Measurements from ENCODE around the gene C2orf92.

Gene C2orf92

GRCh38 chr2:97730245-97730644, 60.7 kb downstream of the C2orf92 start:
- Histone ChIP-seq H3K36me3 (ENCODE audit: control insufficient read depth in 2 of 2, insufficient read depth in 1 of 2, low read length in 2 of 2) (no peaks in the 10 kb centered on the region), H3K27ac (ENCODE audit: extremely low read depth, low read depth, low read length) (no peak overlapping the region), H3K4me3 (ENCODE audit: low read depth, low read length) (no peak overlapping the region), H3K9me3 (ENCODE audit: control insufficient read depth, insufficient read depth, low read depth, low read length) (no peaks in the 10 kb centered on the region), H3K4me1 (ENCODE audit: control insufficient read depth, insufficient read depth, low read length) (no peaks in the 10 kb centered on the region)
- POLR2A ChIA-PET: interaction anchor here (0.6 kb wide), 1 partner anchor 158 kb away, joined by 4 read pairs; no protein-coding TSS in a partner anchor
- CTCF ChIA-PET: interaction anchor here (0.5 to 1.4 kb wide), 5 partner anchors 10 to 44 kb away, joined by 3 to 7 read pairs (median 4); no protein-coding TSS in a partner anchor
- TF ChIP-seq IKZF3 (tag by site-specific recombination; IDR thresholded peaks at IDR 0.05) (no peak), ZNF211 (tag by site-specific recombination; IDR thresholded peaks at IDR 0.05; ENCODE audit: low read depth) (no peak), PRDM1 (tag by site-specific recombination; IDR thresholded peaks at IDR 0.05) (no peak), ZBTB48 (tag by site-specific recombination; IDR thresholded peaks at IDR 0.05) (no peak), ZNF292 (tag by site-specific recombination; IDR thresholded peaks at IDR 0.05; ENCODE audit: borderline replicate concordance, low read depth) (no peak), ZNF777 (tag by site-specific recombination; IDR thresholded peaks at IDR 0.05; ENCODE audit: borderline replicate concordance) (no peak), ZNF114 (tag by site-specific recombination; IDR thresholded peaks at IDR 0.05) (no peak), ZBTB7A (tag by site-specific recombination; IDR thresholded peaks at IDR 0.05; ENCODE audit: low read depth) (no peak), ZNF175 (tag by site-specific recombination; IDR thresholded peaks at IDR 0.05) (no peak), ZNF350 (tag by site-specific recombination; IDR thresholded peaks at IDR 0.05) (no peak), MYNN (tag by site-specific recombination; IDR thresholded peaks at IDR 0.05; ENCODE audit: borderline replicate concordance) (no peak), ZNF335 (tag by site-specific recombination; conservative IDR thresholded peaks at IDR 0.05) (no peak), ZNF830 (tag by site-specific recombination; IDR thresholded peaks at IDR 0.05; ENCODE audit: low read depth) (no peak), ZNF621 (tag by site-specific recombination; IDR thresholded peaks at IDR 0.05) (no peak), ZNF214 (tag by site-specific recombination; IDR thresholded peaks at IDR 0.05; ENCODE audit: borderline replicate concordance) (no peak)

- H3K9me3 ChIP-seq (ENCODE audit: control insufficient read depth, insufficient read depth, low read depth, low read length): no peaks in the 10 kb centered on the region
- H3K36me3 ChIP-seq (ENCODE audit: control insufficient read depth in 2 of 2, insufficient read depth in 1 of 2, low read length in 2 of 2): no peaks in the 10 kb centered on the region
- ChIA-PET CTCF (interaction anchor here (0.8 to 1.4 kb wide), 2 partner anchors 9 to 35 kb away, joined by 7 read pairs; no protein-coding TSS in a partner anchor), POLR2A (no interaction called here)
- H3K4me1 ChIP-seq (ENCODE audit: control insufficient read depth, insufficient read depth, low read length): no peaks in the 10 kb centered on the region
- no peak overlapping the region for H3K4me3 ChIP-seq (ENCODE audit: low read depth, low read length)
- no peak overlapping the region for H3K27ac ChIP-seq (ENCODE audit: extremely low read depth, low read depth, low read length)
- TF ChIP-seq TSHZ1 (tag by site-specific recombination; IDR thresholded peaks at IDR 0.05; ENCODE audit: borderline replicate concordance): no peak
- no peak for TF ChIP-seq ZNF792 (tag by site-specific recombination; IDR thresholded peaks at IDR 0.05)
- no peak for TF ChIP-seq HOXC10 (CRISPR knock-in tag; IDR thresholded peaks at IDR 0.05)
- TF ChIP-seq SCRT2 (tag by site-specific recombination; IDR thresholded peaks at IDR 0.05): no peak
- no peak for TF ChIP-seq ZNF776 (tag by site-specific recombination; IDR thresholded peaks at IDR 0.05; ENCODE audit: borderline replicate concordance)
- TF ChIP-seq GLI4 (tag by site-specific recombination; IDR thresholded peaks at IDR 0.05): no peak
- TF ChIP-seq ZNF362 (tag by site-specific recombination; IDR thresholded peaks at IDR 0.05): no peak
- no peak for TF ChIP-seq ZNF157 (tag by site-specific recombination; IDR thresholded peaks at IDR 0.05)
- no peak for TF ChIP-seq ATF2 (tag by site-specific recombination; IDR thresholded peaks at IDR 0.05; ENCODE audit: low read depth)
These were observed 61.9 kb downstream of the C2orf92 start for GRCh38 chr2:97731274-97732020.
